Activated T-cell treated with anti-CD3 and anti-CD28 coated beads, Interleukin-2, amount 50 U/mL, for 24 hours (primary cell): ENCODE measurements around the gene FBXW2.

Source experiments
- DNase-seq: peaks from one replicate; pipeline ENCODE4 v3.0.0-alpha.2; 2020
- H3K27ac Mint-ChIP-seq: 2 replicates; pipeline ENCODE4 v1.8.0; 2020; ENCODE audit warnings: mild to moderate bottlenecking, mixed read lengths
- H3K27me3 Mint-ChIP-seq: 2 replicates; pipeline ENCODE4 v1.8.0; 2020; ENCODE audit warnings: mixed read lengths
- H3K36me3 Mint-ChIP-seq: 2 replicates; pipeline ENCODE4 v1.8.0; 2020; ENCODE audit warnings: low read depth, mixed read lengths
- H3K4me1 Mint-ChIP-seq: 2 replicates; pipeline ENCODE4 v1.8.0; 2020; ENCODE audit warnings: low read depth, mixed read lengths
- H3K4me3 Mint-ChIP-seq: 2 replicates; pipeline ENCODE4 v1.8.0; 2020; ENCODE audit warnings: mild to moderate bottlenecking, moderate library complexity, mixed read lengths
- H3K9me3 Mint-ChIP-seq: 2 replicates; pipeline ENCODE4 v1.8.0; 2020; ENCODE audit warnings: mixed read lengths

The FBXW2 gene

DNA sequence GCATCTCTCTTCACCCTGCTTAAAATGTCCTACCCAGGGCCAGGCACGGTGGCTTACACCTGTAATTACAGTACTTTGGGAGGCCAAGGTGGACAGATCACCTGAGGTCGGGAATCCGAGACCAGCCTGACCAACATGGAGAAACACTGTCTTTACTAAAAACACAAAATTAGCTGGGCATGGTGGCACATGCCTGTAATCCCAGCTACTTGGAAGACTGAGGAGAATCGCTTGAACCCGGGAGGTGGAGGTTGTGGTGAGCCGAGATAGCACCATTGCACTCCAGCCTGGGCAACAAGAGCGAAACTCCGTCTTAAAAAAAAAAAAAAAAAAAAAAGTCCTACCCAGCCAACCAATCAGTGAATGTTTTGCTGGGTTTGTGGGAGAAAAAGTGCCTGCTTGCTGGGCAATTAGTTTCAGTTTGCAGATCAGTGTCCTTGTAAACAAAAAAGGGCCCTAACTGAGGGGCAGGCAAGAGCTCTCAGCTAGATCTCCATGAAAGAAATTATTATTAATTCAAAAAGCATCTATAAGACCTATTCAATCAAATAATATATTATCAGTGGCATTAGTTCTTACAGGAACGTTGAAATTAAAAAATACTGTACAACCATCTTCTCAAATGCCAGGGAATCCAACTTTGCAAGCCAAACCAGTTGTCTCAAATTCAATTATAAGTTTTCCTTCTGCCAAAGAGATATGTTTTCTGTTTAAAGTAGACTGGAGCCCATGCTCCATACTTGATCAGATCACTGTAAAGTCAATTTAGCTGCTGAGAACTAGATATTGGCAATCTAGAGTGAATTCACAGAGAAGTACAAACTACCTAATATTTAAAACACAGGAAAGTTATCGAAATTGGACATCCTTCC, 82.9 kb downstream of the FBXW2 start:
- DNase-seq = no peak
- no peaks in the 10 kb centered on the region for H3K9me3 Mint-ChIP-seq
- H3K4me1 Mint-ChIP-seq = peaks cover 49% of the 10 kb centered on the region
- no peaks in the 10 kb centered on the region for H3K27me3 Mint-ChIP-seq
- H3K36me3 Mint-ChIP-seq = peaks cover 1% of the 10 kb centered on the region
- peak overlapping the region; percentile 69 for H3K4me3 Mint-ChIP-seq
- H3K27ac Mint-ChIP-seq = peak overlapping the region; percentile 71

DNA sequence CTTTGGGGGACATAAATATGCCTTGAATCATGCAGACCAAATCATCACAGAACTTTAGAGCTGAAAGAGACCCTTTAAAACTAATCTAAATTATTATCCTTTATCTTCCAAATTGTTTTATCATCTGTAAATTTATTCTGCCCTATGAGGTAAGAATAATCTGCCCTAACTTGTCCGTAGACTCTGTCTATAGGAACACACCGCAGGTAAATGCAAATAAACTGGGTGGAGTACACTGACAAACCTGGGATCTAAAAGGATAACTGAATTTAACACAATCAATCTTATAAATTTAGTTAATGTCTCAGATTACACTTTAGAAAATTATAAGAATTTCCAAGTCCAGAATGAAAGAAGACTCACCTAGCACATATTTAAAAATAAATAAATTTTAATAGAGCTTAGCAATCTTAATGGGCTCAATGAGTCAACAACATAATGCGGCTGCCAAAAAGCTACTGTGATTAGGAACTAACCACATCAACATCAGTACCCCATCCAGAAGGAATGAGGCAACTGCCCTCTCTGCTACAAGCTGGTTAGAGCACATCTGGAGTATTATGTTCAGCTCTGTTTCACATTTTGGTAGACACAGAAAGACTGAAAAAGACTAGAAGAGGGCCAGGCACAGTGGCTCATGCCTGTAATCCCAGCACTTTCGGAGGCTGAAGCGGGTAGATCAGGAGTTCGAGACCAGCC, 84.5 kb downstream of the FBXW2 start:
- H3K27ac Mint-ChIP-seq = peak overlapping the region; percentile 14
- H3K27me3 Mint-ChIP-seq = no peaks in the 10 kb centered on the region
- DNase-seq = no peak
- peaks cover 47% of the 10 kb centered on the region for H3K4me1 Mint-ChIP-seq
- no peak overlapping the region for H3K4me3 Mint-ChIP-seq
- peaks cover 2% of the 10 kb centered on the region for H3K36me3 Mint-ChIP-seq
- H3K9me3 Mint-ChIP-seq = no peaks in the 10 kb centered on the region

GRCh38 chr9:120707170-120707569, 86.0 kb downstream of the FBXW2 start:
- peaks cover 34% of the 10 kb centered on the region for H3K4me1 Mint-ChIP-seq
- H3K27ac Mint-ChIP-seq = no peak overlapping the region
- no peak for DNase-seq
- H3K4me3 Mint-ChIP-seq = no peak overlapping the region
- no peaks in the 10 kb centered on the region for H3K27me3 Mint-ChIP-seq
- H3K36me3 Mint-ChIP-seq = peaks cover 2% of the 10 kb centered on the region
- no peaks in the 10 kb centered on the region for H3K9me3 Mint-ChIP-seq
